ENCODE data around the gene ANTXR1. TPM values are rescaled to one million over a fixed set of nuclear protein-coding genes. Genes with fewer than 3 reads are reported as not detected.

Gene ANTXR1
- total RNA-seq, 2 donors from 2014 or later, result 48.3 to 54.5 TPM

DNA sequence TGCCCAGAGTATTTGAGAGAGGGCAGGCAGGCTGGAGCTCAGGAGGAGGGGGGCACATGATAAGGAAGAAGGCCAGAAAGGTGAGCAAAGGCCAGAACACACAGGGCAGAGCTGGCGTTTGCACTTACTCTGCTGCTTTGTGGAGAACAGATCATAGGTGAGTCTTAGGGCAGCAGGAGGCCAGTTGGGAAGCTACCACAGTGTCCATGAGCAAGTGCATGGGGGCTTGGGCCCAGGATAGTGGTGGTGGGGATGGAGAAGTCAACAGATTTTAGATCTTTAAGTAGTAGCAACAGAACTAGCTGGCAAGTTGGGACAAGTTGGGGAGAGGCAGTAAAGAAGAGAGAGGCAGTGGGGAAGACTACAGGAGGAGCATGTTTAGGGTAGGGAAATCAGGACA, 168.0 kb downstream of the ANTXR1 start:
- Histone ChIP-seq H3K36me3 (ENCODE audit: control insufficient read depth, insufficient read depth, low read length) (peaks cover 9% of the 10 kb centered on the region), H3K9ac (ENCODE audit: extremely low read depth, low read length, poor library complexity, severe bottlenecking) (no peak overlapping the region), H3K27me3 (ENCODE audit: control insufficient read depth, insufficient read depth, low read length, poor library complexity, severe bottlenecking) (no peaks in the 10 kb centered on the region), H3K4me1 (ENCODE audit: control insufficient read depth, insufficient read depth, low read length) (peaks cover 7% of the 10 kb centered on the region), H3K4me3 (ENCODE audit: low read length) (no peak overlapping the region), H3K9me3 (ENCODE audit: control insufficient read depth, low read length) (no peaks in the 10 kb centered on the region), H3K27ac (ENCODE audit: low read depth, low read length) (no peak overlapping the region)
- TF ChIP-seq, protein P1, sequence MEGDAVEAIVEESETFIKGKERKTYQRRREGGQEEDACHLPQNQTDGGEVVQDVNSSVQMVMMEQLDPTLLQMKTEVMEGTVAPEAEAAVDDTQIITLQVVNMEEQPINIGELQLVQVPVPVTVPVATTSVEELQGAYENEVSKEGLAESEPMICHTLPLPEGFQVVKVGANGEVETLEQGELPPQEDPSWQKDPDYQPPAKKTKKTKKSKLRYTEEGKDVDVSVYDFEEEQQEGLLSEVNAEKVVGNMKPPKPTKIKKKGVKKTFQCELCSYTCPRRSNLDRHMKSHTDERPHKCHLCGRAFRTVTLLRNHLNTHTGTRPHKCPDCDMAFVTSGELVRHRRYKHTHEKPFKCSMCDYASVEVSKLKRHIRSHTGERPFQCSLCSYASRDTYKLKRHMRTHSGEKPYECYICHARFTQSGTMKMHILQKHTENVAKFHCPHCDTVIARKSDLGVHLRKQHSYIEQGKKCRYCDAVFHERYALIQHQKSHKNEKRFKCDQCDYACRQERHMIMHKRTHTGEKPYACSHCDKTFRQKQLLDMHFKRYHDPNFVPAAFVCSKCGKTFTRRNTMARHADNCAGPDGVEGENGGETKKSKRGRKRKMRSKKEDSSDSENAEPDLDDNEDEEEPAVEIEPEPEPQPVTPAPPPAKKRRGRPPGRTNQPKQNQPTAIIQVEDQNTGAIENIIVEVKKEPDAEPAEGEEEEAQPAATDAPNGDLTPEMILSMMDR (conservative IDR thresholded peaks at IDR 0.05), result no peak
- H3K36me3 Mint-ChIP-seq (ENCODE audit: low read depth), result peaks cover 39% of the 10 kb centered on the region
- H3K27ac Mint-ChIP-seq, result no peak overlapping the region
- 84 to 87% methylated on average over 1 of the region's 1 CpG for WGBS, 2 experiments (ENCODE audit: insufficient coverage in 1 of 2, insufficient read length in 1 of 2)
- no peaks in the 10 kb centered on the region for H3K27me3 Mint-ChIP-seq (ENCODE audit: insufficient read depth)
- no peaks in the 10 kb centered on the region for H3K9me3 Mint-ChIP-seq
- no peak for DNase-seq
- no peak overlapping the region for H3K4me3 Mint-ChIP-seq
- H3K4me1 Mint-ChIP-seq, result peaks cover 23% of the 10 kb centered on the region

DNA sequence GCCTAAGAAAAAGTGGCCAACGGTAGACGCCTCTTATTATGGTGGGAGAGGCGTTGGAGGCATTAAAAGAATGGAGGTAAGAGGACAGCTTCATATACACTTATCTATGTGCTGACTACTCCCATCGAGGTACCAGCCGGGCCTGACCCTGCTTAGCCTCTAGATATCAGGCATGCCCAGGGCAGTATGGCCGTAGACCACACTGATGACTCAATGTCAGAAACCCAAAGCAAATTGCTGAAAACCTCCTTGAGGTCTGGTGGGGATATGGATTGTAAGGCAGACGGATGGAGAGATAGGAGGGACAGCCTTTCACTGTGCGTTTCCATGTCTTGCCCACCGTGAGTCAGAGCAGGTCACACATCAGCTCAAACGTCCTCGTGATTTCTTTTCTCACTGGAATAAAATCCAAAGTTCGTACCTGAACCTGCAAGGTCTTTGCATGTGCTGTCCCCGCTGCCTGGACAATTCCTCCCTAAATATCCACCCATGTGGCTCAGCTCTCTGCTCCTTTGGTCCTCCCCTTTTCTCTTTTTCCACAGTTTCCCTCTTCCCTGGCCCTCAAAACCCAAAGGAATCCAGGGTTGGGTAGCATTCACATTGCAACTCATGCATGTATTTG, 168.9 kb downstream of the ANTXR1 start:
- H3K4me3 Mint-ChIP-seq, result no peak overlapping the region
- DNase-seq, result no peak
- H3K27ac Mint-ChIP-seq, result no peak overlapping the region
- peaks cover 43% of the 10 kb centered on the region for H3K36me3 Mint-ChIP-seq (ENCODE audit: low read depth)
- peaks cover 17% of the 10 kb centered on the region for H3K4me1 Mint-ChIP-seq
- H3K27me3 Mint-ChIP-seq (ENCODE audit: insufficient read depth), result no peaks in the 10 kb centered on the region
- no peaks in the 10 kb centered on the region for H3K9me3 Mint-ChIP-seq
- Histone ChIP-seq H3K4me3 (ENCODE audit: low read length) (no peak overlapping the region), H3K9ac (ENCODE audit: extremely low read depth, low read length, poor library complexity, severe bottlenecking) (no peak overlapping the region), H3K27me3 (ENCODE audit: control insufficient read depth, insufficient read depth, low read length, poor library complexity, severe bottlenecking) (no peaks in the 10 kb centered on the region), H3K9me3 (ENCODE audit: control insufficient read depth, low read length) (no peaks in the 10 kb centered on the region), H3K27ac (ENCODE audit: low read depth, low read length) (no peak overlapping the region), H3K4me1 (ENCODE audit: control insufficient read depth, insufficient read depth, low read length) (peaks cover 7% of the 10 kb centered on the region), H3K36me3 (ENCODE audit: control insufficient read depth, insufficient read depth, low read length) (peaks cover 9% of the 10 kb centered on the region)
- 95 to 98% methylated on average over 10 to 13 of the region's 13 CpGs for WGBS, 2 experiments (ENCODE audit: insufficient coverage in 1 of 2, insufficient read length in 1 of 2)
- TF ChIP-seq, protein P1 (conservative IDR thresholded peaks at IDR 0.05), result no peak

DNA sequence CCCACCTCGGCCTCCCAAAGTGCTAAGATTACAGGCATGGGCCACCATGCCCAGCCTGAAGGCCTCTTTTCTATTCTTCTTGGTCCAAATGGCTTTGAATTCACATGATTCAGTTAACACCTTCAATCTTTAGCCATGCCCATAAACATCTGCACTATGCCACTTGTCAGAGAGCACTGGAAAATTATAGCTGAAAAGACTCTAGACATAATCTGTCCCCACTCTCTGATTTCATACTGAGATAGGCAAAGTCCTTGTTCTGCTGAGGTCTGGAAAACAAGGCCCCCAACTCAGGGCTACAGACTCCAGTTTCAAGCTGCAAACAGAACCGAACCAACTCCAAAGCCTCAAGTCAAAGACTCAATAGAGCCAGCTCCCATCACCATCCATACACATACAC, 170.7 kb downstream of the ANTXR1 start:
- WGBS, 2 experiments (ENCODE audit: insufficient coverage in 1 of 2, insufficient read length in 1 of 2), result 88 to 92% methylated on average over 2 of the region's 2 CpGs

More for the DNA sequence above, 170.7 kb downstream of the ANTXR1 start:
- Mint-ChIP-seq H3K36me3 (ENCODE audit: low read depth) (peaks cover 43% of the 10 kb centered on the region), H3K4me3 (no peak overlapping the region), H3K4me1 (peaks cover 4% of the 10 kb centered on the region), H3K27me3 (ENCODE audit: insufficient read depth) (no peaks in the 10 kb centered on the region), H3K27ac (no peak overlapping the region), H3K9me3 (no peaks in the 10 kb centered on the region)
- no peak overlapping the region for H3K27ac ChIP-seq (ENCODE audit: low read depth, low read length)
- no peaks in the 10 kb centered on the region for H3K27me3 ChIP-seq (ENCODE audit: control insufficient read depth, insufficient read depth, low read length, poor library complexity, severe bottlenecking)
- no peaks in the 10 kb centered on the region for H3K4me1 ChIP-seq (ENCODE audit: control insufficient read depth, insufficient read depth, low read length)
- no peak for DNase-seq
- H3K9ac ChIP-seq (ENCODE audit: extremely low read depth, low read length, poor library complexity, severe bottlenecking), result no peak overlapping the region
- H3K4me3 ChIP-seq (ENCODE audit: low read length), result no peak overlapping the region
- TF ChIP-seq, protein P1 (conservative IDR thresholded peaks at IDR 0.05), result no peak
- no peaks in the 10 kb centered on the region for H3K9me3 ChIP-seq (ENCODE audit: control insufficient read depth, low read length)
- H3K36me3 ChIP-seq (ENCODE audit: control insufficient read depth, insufficient read depth, low read length), result peaks cover 9% of the 10 kb centered on the region
